Endothelial cell of umbilical vein (primary cell): ENCODE measurements around the gene ACSL4. TPM values are rescaled to one million over a fixed set of nuclear protein-coding genes. Genes with fewer than 3 reads are reported as not detected.

Experiments
- BruUV-seq: library from RNA; stranded (reverse); fragments of 400-500 nt; replicated peaks from 2 replicates; lab custom pipeline; 2021; lab: Mats Ljungman, UMichigan
- CTCF ChIA-PET: fragments of 300-600, 350-600 bp; sonication (Branson Sonifier 250); formaldehyde crosslinking; loops from one replicate; lab custom pipeline; 2021; ENCODE audit warnings: antibody characterized with exemption, inconsistent platforms; lab: Charles Lee
- POLR2A ChIA-PET: fragments of 300-600, 350-600 bp; sonication (Branson Sonifier 250); formaldehyde crosslinking; loops from one replicate; lab custom pipeline; 2021; ENCODE audit warnings: antibody characterized with exemption, inconsistent platforms; lab: Charles Lee
- DNase-seq: peaks from one replicate; pipeline ENCODE4 v3.0.0-alpha.2; 2011; ENCODE audit warnings: low read depth, low spot score
- FAIRE-seq: peaks from 2 replicates; lab custom pipeline; 2011; peaks lifted over from hg19 to GRCh38; lab: Jason Lieb, UNC
- H2AFZ ChIP-seq: 2 replicates; pipeline ENCODE4 v1.6.0; 2012; ENCODE audit warnings: low read depth, low read length, control low read depth, inconsistent platforms
- H3K27ac ChIP-seq: 2 replicates; pipeline ENCODE4 v1.5.1; 2011; ENCODE audit warnings: low read depth, mild to moderate bottlenecking, control low read depth, low read length, moderate library complexity; ENCODE audit not compliant: insufficient read depth
- H3K27me3 ChIP-seq, 2 experiments: 2 replicates each; pipeline versions ENCODE4 v1.6.0 to v1.6.1; 2011; ENCODE audit warnings: low read length in 2 of 2, mixed read lengths in 1 of 2; ENCODE audit not compliant: control insufficient read depth in 2 of 2, insufficient read depth in 2 of 2
- H3K36me3 ChIP-seq, 2 experiments: 2 replicates in 1 of 2; 3 replicates in 1 of 2; pipeline ENCODE4 v1.5.1; 2011; ENCODE audit warnings: low read length in 2 of 2, mild to moderate bottlenecking in 1 of 2, moderate library complexity in 1 of 2; ENCODE audit not compliant: control insufficient read depth in 2 of 2, insufficient read depth in 2 of 2; ENCODE audit errors: extremely low read depth in 1 of 2
- H3K4me1 ChIP-seq: 3 replicates; pipeline ENCODE4 v1.5.1; 2011; ENCODE audit warnings: mild to moderate bottlenecking, low read length; ENCODE audit not compliant: control insufficient read depth, insufficient read depth; ENCODE audit errors: extremely low read depth
- H3K4me2 ChIP-seq: 2 replicates; pipeline ENCODE4 v1.6.1; 2011; ENCODE audit warnings: low read length, control low read depth, mixed read lengths; ENCODE audit not compliant: insufficient read depth
- H3K4me3 ChIP-seq, 3 experiments: fragments of 200-600 bp in 1 of 3; sonication (generic), shearing (Covaris generic) in 1 of 3; replicated peaks in 1 of 3; 2 replicates each; pipeline ENCODE4 v1.5.1; 2011 to 2016; ENCODE audit warnings: control low read depth in 3 of 3, low read length in 3 of 3, mild to moderate bottlenecking in 2 of 3, inconsistent platforms in 1 of 3, low read depth in 1 of 3, moderate library complexity in 1 of 3; ENCODE audit not compliant: insufficient read depth in 1 of 3
- H3K79me2 ChIP-seq: 2 replicates; pipeline ENCODE4 v1.6.0; 2012; ENCODE audit warnings: low read length, inconsistent platforms; ENCODE audit not compliant: control insufficient read depth, insufficient read depth
- H3K9ac ChIP-seq: replicated peaks from 2 replicates; pipeline ENCODE3; 2011; ENCODE audit warnings: low read length, control low read depth; ENCODE audit not compliant: insufficient read depth; ENCODE audit errors: extremely low read depth
- H3K9me1 ChIP-seq: replicated peaks from 3 replicates; pipeline ENCODE4 v1.6.0; 2011; ENCODE audit warnings: mild to moderate bottlenecking, low read length; ENCODE audit not compliant: control insufficient read depth, insufficient read depth; ENCODE audit errors: extremely low read depth
- H3K9me3 ChIP-seq: replicated peaks from 2 replicates; pipeline ENCODE4 v1.5.1; 2012; ENCODE audit warnings: low read length, inconsistent platforms; ENCODE audit not compliant: control insufficient read depth, insufficient read depth
- H4K20me1 ChIP-seq: replicated peaks from 2 replicates; pipeline ENCODE3; 2011; ENCODE audit warnings: mild to moderate bottlenecking, low read length; ENCODE audit not compliant: control insufficient read depth, insufficient read depth; ENCODE audit errors: extremely low read depth
- CTCF ChIP-seq, 2 donors: IDR thresholded peaks; 1 replicate in 1 of 2; 2 replicates in 1 of 2; pipeline ENCODE4 v1.5.1; 2011; ENCODE audit warnings: low read length in 2 of 2, mild to moderate bottlenecking in 2 of 2, moderate library complexity in 2 of 2, control low read depth in 1 of 2, inconsistent platforms in 1 of 2, low read depth in 1 of 2; ENCODE audit not compliant: insufficient read depth in 1 of 2; ENCODE audit errors: extremely low read depth in 1 of 2
- EZH2 ChIP-seq: IDR thresholded peaks from 2 replicates; pipeline ENCODE4 v1.6.1; 2012; ENCODE audit warnings: borderline replicate concordance, low read depth, mild to moderate bottlenecking, moderate library complexity, low read length, inconsistent platforms; ENCODE audit not compliant: severe bottlenecking
- FOS ChIP-seq: IDR thresholded peaks from 2 replicates; pipeline ENCODE4 v1.6.1; 2011; ENCODE audit warnings: mild to moderate bottlenecking, low read length, moderate library complexity, borderline replicate concordance; ENCODE audit not compliant: insufficient read depth
- GATA2 ChIP-seq: IDR thresholded peaks from 2 replicates; pipeline ENCODE4 v1.7.0; 2011; ENCODE audit warnings: low read depth, mild to moderate bottlenecking, moderate library complexity, mixed read lengths, low read length; ENCODE audit not compliant: insufficient read length, insufficient read depth
- JUN ChIP-seq: IDR thresholded peaks from 2 replicates; pipeline ENCODE4 v1.6.1; 2011; ENCODE audit warnings: borderline replicate concordance, low read depth; ENCODE audit not compliant: insufficient read length, insufficient read depth
- MAX ChIP-seq: IDR thresholded peaks from 2 replicates; pipeline ENCODE4 v1.6.1; 2011; ENCODE audit not compliant: insufficient read depth, insufficient read length
- MYC ChIP-seq: IDR thresholded peaks from one replicate; pipeline ENCODE4 v1.6.1; 2011; ENCODE audit warnings: mild to moderate bottlenecking, low read depth, low read length
- POLR2A ChIP-seq: IDR thresholded peaks from 2 replicates; pipeline ENCODE4 v1.6.1; 2012; ENCODE audit warnings: low read depth, mild to moderate bottlenecking, control low read depth, low read length
- POLR2AphosphoS5 ChIP-seq: IDR thresholded peaks from 2 replicates; pipeline ENCODE4 v1.6.1; 2012; ENCODE audit warnings: low read depth, mild to moderate bottlenecking, control low read depth, low read length, moderate library complexity; ENCODE audit not compliant: insufficient read depth
- dilution Hi-C: fragments of 300-500 bp; cut with MboI; formaldehyde crosslinking; loops from one replicate; pipeline ENCODE4 v1.15.0; 2019; ENCODE audit warnings: low sequenced_read_pairs; ENCODE audit not compliant: extremely low pct_ligation_motif_present
- intact Hi-C: fragments of 100-400 bp; cut with micrococcal nuclease; formaldehyde crosslinking; loops from one replicate; pipeline ENCODE4 v1.10.0; 2022
- polyA plus RNA-seq, 4 experiments: library from polyadenylated mRNA; depleted of rRNA in 3 of 4; stranded (reverse) in 3 of 4; unstranded in 1 of 4; fragments of >200 nt; gene quantifications; 2 replicates each; pipeline versions ENCODE4 v1.2.1 to v1.2.3, GENCODE V29; 2011 to 2012; ENCODE audit warnings: missing spikeins in 1 of 4
- total RNA-seq: library from RNA; stranded (reverse); gene quantifications from 2 replicates; pipeline ENCODE4 v1.2.3, GENCODE V29; 2021

The ACSL4 gene
- total and polyA plus RNA-seq, 2 donors (not counting 3 experiments of a cell fraction or from before 2014, with no cell fraction given) = 20.7 to 85.5 TPM

GRCh38 chrX:109619771-109620170 lies 113.3 kb downstream of the ACSL4 start:
- ChIA-PET POLR2A (no interaction called here), CTCF (no interaction called here)
- Histone ChIP-seq H3K27ac (no peak overlapping the region), H3K9me1 (no peaks in the 10 kb centered on the region), H3K79me2 (no peaks in the 10 kb centered on the region), H3K27me3 (no peaks in the 10 kb centered on the region), H3K36me3 (no peaks in the 10 kb centered on the region), H3K9me3 (no peaks in the 10 kb centered on the region), H3K4me2 (no peak overlapping the region), H3K4me3 (no peak overlapping the region), H3K9ac (no peak overlapping the region), H3K4me1 (no peaks in the 10 kb centered on the region), H2AFZ (no peak overlapping the region), H4K20me1 (no peaks in the 10 kb centered on the region)
- intact Hi-C loops (no loop called here), dilution Hi-C loops (no loop called here)
- TF ChIP-seq MYC = no peak
- TF ChIP-seq FOS = no peak
- no peak for TF ChIP-seq CTCF (IDR thresholded peaks at IDR 0.05; ENCODE audit: extremely low read depth in 1 of 2, insufficient read depth in 1 of 2, low read depth in 1 of 2, low read length in 2 of 2)
- no peak for TF ChIP-seq POLR2A
- TF ChIP-seq GATA2 = no peak
- TF ChIP-seq JUN = no peak
- TF ChIP-seq POLR2AphosphoS5 = no peak
- TF ChIP-seq MAX = no peak
- TF ChIP-seq EZH2 = no peak
- FAIRE-seq (no peak), DNase-seq (no peak)
- no TSS peak for BruUV-seq
